ENCODE measurements around the gene CREB5. TPM values are rescaled to one million over a fixed set of nuclear protein-coding genes. Genes with fewer than 3 reads are reported as not detected.

Gene CREB5
- total and polyA plus RNA-seq, 7 donors: 0.80 to 42.1 (median 4.6) TPM

GRCh38 chr7:28753613-28754012 is 341.3 kb downstream of the CREB5 start:
- no peak for TF ChIP-seq POLR2A (IDR thresholded peaks at IDR 0.05)
- no peak for TF ChIP-seq EP300 (IDR thresholded peaks at IDR 0.05)
- no peak for TF ChIP-seq CTCF (IDR thresholded peaks at IDR 0.05)
- TF ChIP-seq POLR2AphosphoS5 (IDR thresholded peaks at IDR 0.05): no peak
- no peak overlapping the region for H3K4me3 ChIP-seq
- peaks cover 0 to 6% (median 2%) of the 10 kb centered on the region in 4 donors for H3K4me1 ChIP-seq
- intact Hi-C loops (cut with DNase I): no loop called here
- no peak for DNase-seq
- no peaks in the 10 kb centered on the region for H3K27me3 ChIP-seq
- no peaks in the 10 kb centered on the region for H3K9me3 ChIP-seq
- H3K27ac ChIP-seq: no peak overlapping the region
- H3K36me3 ChIP-seq: no peaks in the 10 kb centered on the region
- 75 to 82% methylated on average over 1 of the region's 1 CpG for WGBS, 2 donors

- DNase-seq: no peak
- WGBS, 2 donors: 31 to 66% methylated on average over 3 of the region's 3 CpGs
- peak overlapping the region in 2 of 4 donors; percentile 11 to 32 for H3K27ac ChIP-seq
Observed at GRCh38 chr7:28754027-28754426, 341.7 kb downstream of the CREB5 start.

GRCh38 chr7:28754447-28754846 is 342.1 kb downstream of the CREB5 start:
- TF ChIP-seq EP300 (IDR thresholded peaks at IDR 0.05) (no peak), POLR2A (IDR thresholded peaks at IDR 0.05) (no peak), POLR2AphosphoS5 (IDR thresholded peaks at IDR 0.05) (no peak), CTCF (IDR thresholded peaks at IDR 0.05) (no peak)
- H3K9me3 ChIP-seq: no peaks in the 10 kb centered on the region
- H3K4me1 ChIP-seq: peaks cover 0 to 4% (median 0%) of the 10 kb centered on the region in 4 donors
- no peak for DNase-seq
- no peaks in the 10 kb centered on the region for H3K27me3 ChIP-seq
- peak overlapping the region in 2 of 4 donors; percentile 11 to 32 for H3K27ac ChIP-seq
- intact Hi-C loops (cut with DNase I): no loop called here
- no peaks in the 10 kb centered on the region for H3K36me3 ChIP-seq
- H3K4me3 ChIP-seq: no peak overlapping the region
- 73 to 87% methylated on average over 5 of the region's 5 CpGs for WGBS, 2 donors

More at GRCh38 chr7:28754027-28754426, 341.7 kb downstream of the CREB5 start:
- no peak overlapping the region for H3K4me3 ChIP-seq
- no peak for TF ChIP-seq POLR2AphosphoS5 (IDR thresholded peaks at IDR 0.05)
- no peak for TF ChIP-seq POLR2A (IDR thresholded peaks at IDR 0.05)
- TF ChIP-seq CTCF (IDR thresholded peaks at IDR 0.05): no peak
- TF ChIP-seq EP300 (IDR thresholded peaks at IDR 0.05): no peak
- H3K9me3 ChIP-seq: no peaks in the 10 kb centered on the region
- intact Hi-C loops (cut with DNase I): no loop called here
- no peaks in the 10 kb centered on the region for H3K27me3 ChIP-seq
- no peaks in the 10 kb centered on the region for H3K36me3 ChIP-seq
- peaks cover 0 to 6% (median 2%) of the 10 kb centered on the region in 4 donors for H3K4me1 ChIP-seq

GRCh38 chr7:28755255-28755654 is 342.9 kb downstream of the CREB5 start:
- 86% methylated on average over 3 of the region's 3 CpGs for WGBS, 2 donors

More at GRCh38 chr7:28755255-28755654, 342.9 kb downstream of the CREB5 start:
- Histone ChIP-seq H3K9me3 (no peaks in the 10 kb centered on the region), H3K36me3 (no peaks in the 10 kb centered on the region), H3K27ac (no peak overlapping the region), H3K27me3 (no peaks in the 10 kb centered on the region), H3K4me3 (no peak overlapping the region), H3K4me1 (no peaks in the 10 kb centered on the region)
- no peak for DNase-seq
- intact Hi-C loops (cut with DNase I): no loop called here
- TF ChIP-seq EP300 (IDR thresholded peaks at IDR 0.05) (no peak), POLR2AphosphoS5 (IDR thresholded peaks at IDR 0.05) (no peak), POLR2A (IDR thresholded peaks at IDR 0.05) (no peak), CTCF (IDR thresholded peaks at IDR 0.05) (no peak)
